ENCODE data around the gene STX3. TPM values are rescaled to one million over a fixed set of nuclear protein-coding genes. Genes with fewer than 3 reads are reported as not detected.

The STX3 gene
- total RNA-seq, 1 donor from 2014 or later: 14.5 TPM

DNA sequence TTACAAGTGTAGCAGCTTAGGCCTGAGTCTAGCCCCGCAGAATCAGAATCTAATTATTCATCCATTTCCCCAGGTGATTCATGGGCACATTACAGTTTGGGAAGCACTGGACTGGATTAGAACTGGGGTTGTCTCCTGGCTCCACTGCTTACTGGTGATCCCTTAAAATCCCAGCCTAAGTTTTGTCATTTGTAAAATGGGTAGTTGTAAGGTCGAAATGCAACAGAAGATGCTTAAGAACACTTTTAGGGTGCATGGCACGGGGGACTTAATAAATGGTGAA, 1.3 kb downstream of the STX3 start:
- DNase-seq (no peak), ATAC-seq (ENCODE audit: low read depth) (no peak)
- Mint-ChIP-seq H3K27me3 (no peaks in the 10 kb centered on the region), H3K4me1 (peaks cover 28% of the 10 kb centered on the region), H3K27ac (peak overlapping the region; percentile 59), H3K9me3 (no peaks in the 10 kb centered on the region), H3K36me3 (ENCODE audit: low read depth) (peaks cover 3% of the 10 kb centered on the region), H3K4me3 (peak overlapping the region; percentile 86)
- TF ChIP-seq CTCF (IDR thresholded peaks at IDR 0.05): no peak
- intact Hi-C loops (cut with micrococcal nuclease): loop anchor here (10.0 kb wide), 2 partner anchors 428 to 472 kb away; partner anchors contain the start of gene MS4A6A
- CTCF ChIA-PET: interaction anchor here (3.2 to 7.3 kb wide), 2 partner anchors 16 to 46 kb away, joined by 16 to 112 read pairs; no protein-coding TSS in a partner anchor
- POLR2A ChIA-PET: interaction anchor here (3.2 to 4.3 kb wide), 2 partner anchors 15 to 54 kb away, joined by 10 to 43 read pairs; partner anchors contain the start of gene MRPL16

DNA sequence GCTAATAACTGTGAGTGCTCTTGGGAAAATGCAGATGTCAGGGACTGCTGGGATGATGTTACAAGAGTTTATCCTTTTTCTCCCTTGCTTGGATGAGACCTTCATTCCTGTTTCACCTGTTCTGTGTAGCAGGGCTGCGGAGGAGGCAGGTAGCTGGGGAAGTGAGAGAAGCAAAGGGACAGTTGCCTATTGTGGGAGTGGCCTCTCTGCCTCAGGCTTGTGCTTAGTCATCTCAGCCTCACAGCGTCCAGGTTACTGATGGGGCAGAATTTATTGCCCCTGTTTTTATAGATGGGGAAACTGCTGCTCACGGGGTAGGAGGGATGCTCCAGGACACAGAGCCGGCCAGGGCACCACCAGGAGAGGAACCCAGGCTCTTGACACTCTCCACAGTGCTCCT, 1.7 kb downstream of the STX3 start:
- H3K4me1 Mint-ChIP-seq: peaks cover 28% of the 10 kb centered on the region
- DNase-seq: no peak
- H3K27me3 Mint-ChIP-seq: no peaks in the 10 kb centered on the region
- POLR2A ChIA-PET: interaction anchor here (0.6 to 4.3 kb wide), 3 partner anchors 15 to 53 kb away, joined by 3 to 43 read pairs (median 10); partner anchors contain the start of gene MRPL16
- no peak overlapping the region for H3K27ac Mint-ChIP-seq
- TF ChIP-seq CTCF (IDR thresholded peaks at IDR 0.05): no peak
- ATAC-seq (ENCODE audit: low read depth): peak; percentile 43
- H3K4me3 Mint-ChIP-seq: peak overlapping the region; percentile 86
- intact Hi-C loops (cut with micrococcal nuclease): loop anchor here (10.0 kb wide), 2 partner anchors 428 to 472 kb away; partner anchors contain the start of gene MS4A6A
- peaks cover 3% of the 10 kb centered on the region for H3K36me3 Mint-ChIP-seq (ENCODE audit: low read depth)
- CTCF ChIA-PET: interaction anchor here (7.3 kb wide), 1 partner anchor 46 kb away, joined by 112 read pairs; no protein-coding TSS in a partner anchor
- no peaks in the 10 kb centered on the region for H3K9me3 Mint-ChIP-seq

- H3K4me1 Mint-ChIP-seq: peaks cover 28% of the 10 kb centered on the region
Measured at GRCh38 chr11:59758401-59759037, 3.3 kb downstream of the STX3 start.

GRCh38 chr11:59759900-59760299, 4.7 kb downstream of the STX3 start:
- ChIA-PET POLR2A (interaction anchor here (0.8 kb wide), 1 partner anchor 12 kb away, joined by 3 read pairs; no protein-coding TSS in a partner anchor), CTCF (interaction anchor here (0.9 to 1.2 kb wide), 2 partner anchors 12 to 44 kb away, joined by 3 read pairs; no protein-coding TSS in a partner anchor)
- intact Hi-C loops (cut with micrococcal nuclease): loop anchor here (10.0 kb wide), 2 partner anchors 425 to 475 kb away; partner anchors contain the start of gene MS4A6A
- no peaks in the 10 kb centered on the region for H3K9me3 Mint-ChIP-seq
- H3K36me3 Mint-ChIP-seq (ENCODE audit: low read depth): peaks cover 3% of the 10 kb centered on the region
- no peak for ATAC-seq (ENCODE audit: low read depth)
- peaks cover 19% of the 10 kb centered on the region for H3K4me1 Mint-ChIP-seq
- no peaks in the 10 kb centered on the region for H3K27me3 Mint-ChIP-seq
- DNase-seq: no peak
- H3K27ac Mint-ChIP-seq: no peak overlapping the region
- no peak overlapping the region for H3K4me3 Mint-ChIP-seq
- no peak for TF ChIP-seq CTCF (IDR thresholded peaks at IDR 0.05)

More at GRCh38 chr11:59758401-59759037, 3.3 kb downstream of the STX3 start:
- intact Hi-C loops (cut with micrococcal nuclease): loop anchor here (10.0 kb wide), 2 partner anchors 426 to 474 kb away; partner anchors contain the start of gene MS4A6A
- ATAC-seq (ENCODE audit: low read depth): no peak
- TF ChIP-seq CTCF (IDR thresholded peaks at IDR 0.05): no peak
- no peak overlapping the region for H3K4me3 Mint-ChIP-seq
- DNase-seq: no peak
- peaks cover 6% of the 10 kb centered on the region for H3K36me3 Mint-ChIP-seq (ENCODE audit: low read depth)
- CTCF ChIA-PET: interaction anchor here (0.6 kb wide), 1 partner anchor 43 kb away, joined by 3 read pairs; no protein-coding TSS in a partner anchor
- no peak overlapping the region for H3K27ac Mint-ChIP-seq
- H3K9me3 Mint-ChIP-seq: no peaks in the 10 kb centered on the region
- POLR2A ChIA-PET: no interaction called here
- no peaks in the 10 kb centered on the region for H3K27me3 Mint-ChIP-seq

- no peaks in the 10 kb centered on the region for H3K9me3 Mint-ChIP-seq
- TF ChIP-seq CTCF (IDR thresholded peaks at IDR 0.05): no peak
- H3K4me3 Mint-ChIP-seq: no peak overlapping the region
- H3K27ac Mint-ChIP-seq: no peak overlapping the region
- intact Hi-C loops (cut with micrococcal nuclease): no loop called here
- H3K4me1 Mint-ChIP-seq: peaks cover 23% of the 10 kb centered on the region
- DNase-seq: no peak
- peaks cover 3% of the 10 kb centered on the region for H3K36me3 Mint-ChIP-seq (ENCODE audit: low read depth)
- CTCF ChIA-PET: interaction anchor here (1.0 kb wide), 1 partner anchor 50 kb away, joined by 3 read pairs; the partner anchor contains the start of gene MRPL16
- no peaks in the 10 kb centered on the region for H3K27me3 Mint-ChIP-seq
- no peak for ATAC-seq (ENCODE audit: low read depth)
- POLR2A ChIA-PET: no interaction called here
Measured at GRCh38 chr11:59760771-59761170, 5.6 kb downstream of the STX3 start.
